B cell (primary cell): ENCODE data around the gene MAP2K5. TPM values are rescaled to one million over a fixed set of nuclear protein-coding genes. Genes with fewer than 3 reads are reported as not detected.

Source experiments
- ATAC-seq: fragments of 200-7000 bp; cut with Tn5 transposase; one replicate; pipeline ENCODE4 v1.10.0; 2021; ENCODE audit warnings: low read depth, mild to moderate bottlenecking, moderate number of reproducible peaks, moderate library complexity
- CTCF ChIA-PET: fragments of 350-600 bp; sonication (Branson Sonifier 250); formaldehyde crosslinking; loops from one replicate; lab custom pipeline; 2021; ENCODE audit warnings: antibody characterized with exemption, inconsistent platforms; lab: Charles Lee
- POLR2A ChIA-PET: fragments of 350-600 bp; sonication (Branson Sonifier 250); formaldehyde crosslinking; loops from one replicate; lab custom pipeline; 2021; ENCODE audit warnings: antibody characterized with exemption; lab: Charles Lee
- DNase-seq: peaks from one replicate; pipeline ENCODE4 v3.0.0; 2013
- H2AFZ ChIP-seq: 2 replicates; pipeline ENCODE4 v1.6.1; 2012; ENCODE audit warnings: mild to moderate bottlenecking, low read depth, low read length; ENCODE audit not compliant: insufficient read depth, poor library complexity, severe bottlenecking
- H3K27ac ChIP-seq, 2 donors: 1 replicate in 1 of 2; 2 replicates in 1 of 2; pipeline ENCODE4 v1.5.1; 2012 to 2013; ENCODE audit warnings: low read length in 2 of 2, mild to moderate bottlenecking in 2 of 2, moderate library complexity in 1 of 2
- H3K27me3 ChIP-seq, 4 experiments: fragments of 200-600 bp in 1 of 4; sonication (generic) in 1 of 4; replicated peaks in 1 of 4; 1 replicate in 2 of 4; 2 replicates in 2 of 4; pipeline versions ENCODE4 v1.6.1 to v1.7.0; 2013 to 2016; ENCODE audit warnings: low read length in 3 of 4, mild to moderate bottlenecking in 2 of 4, mixed read lengths in 1 of 4, moderate library complexity in 1 of 4; ENCODE audit not compliant: insufficient read depth in 4 of 4, control insufficient read depth in 3 of 4; ENCODE audit errors: control extremely low read depth in 1 of 4
- H3K36me3 ChIP-seq, 2 experiments: replicated peaks in 1 of 2; 1 replicate in 1 of 2; 2 replicates in 1 of 2; pipeline versions ENCODE4 v1.6.1 to v1.7.1; 2013; ENCODE audit warnings: low read length in 1 of 2; ENCODE audit not compliant: insufficient read depth in 2 of 2, control insufficient read depth in 1 of 2; ENCODE audit errors: control extremely low read depth in 1 of 2, extremely low read depth in 1 of 2
- H3K4me1 ChIP-seq, 2 donors: fragments of 200-600 bp in 1 of 2; sonication (generic) in 1 of 2; 1 replicate in 1 of 2; 2 replicates in 1 of 2; pipeline versions ENCODE4 v1.5.1 to v1.6.1; 2013 to 2017; ENCODE audit warnings: low read length in 2 of 2; ENCODE audit not compliant: control insufficient read depth in 2 of 2, insufficient read depth in 2 of 2
- H3K4me2 ChIP-seq: replicated peaks from 2 replicates; pipeline ENCODE3; 2012; ENCODE audit warnings: mild to moderate bottlenecking, low read depth, low read length; ENCODE audit not compliant: poor library complexity, severe bottlenecking
- H3K4me3 ChIP-seq, 5 experiments: fragments of 200-600 bp in 1 of 5; sonication (generic) in 1 of 5; 1 replicate in 3 of 5; 2 replicates in 2 of 5; pipeline versions ENCODE4 v1.5.1 to v1.7.0; 2011 to 2016; ENCODE audit warnings: low read length in 4 of 5, mild to moderate bottlenecking in 4 of 5, low read depth in 2 of 5, control low read depth in 1 of 5, moderate library complexity in 1 of 5; ENCODE audit not compliant: insufficient read depth in 1 of 5; ENCODE audit errors: control extremely low read depth in 1 of 5, extremely low read depth in 1 of 5
- H3K79me2 ChIP-seq: fragments of 200-600 bp; sonication (generic); one replicate; pipeline ENCODE4 v1.6.0; 2016; ENCODE audit warnings: low read length; ENCODE audit not compliant: control insufficient read depth, insufficient read depth
- H3K9ac ChIP-seq: fragments of 200-600 bp; sonication (generic); 2 replicates; pipeline ENCODE4 v1.6.1; 2017; ENCODE audit warnings: mild to moderate bottlenecking, low read length, moderate library complexity
- H3K9me3 ChIP-seq, 3 donors: one replicate each; pipeline versions ENCODE4 v1.6.1 to v1.7.1; 2013; ENCODE audit warnings: low read length in 2 of 3; ENCODE audit not compliant: control insufficient read depth in 2 of 3, insufficient read depth in 1 of 3; ENCODE audit errors: control extremely low read depth in 1 of 3
- H4K20me1 ChIP-seq: 2 replicates; pipeline ENCODE4 v1.6.0; 2012; ENCODE audit warnings: mild to moderate bottlenecking, low read length; ENCODE audit not compliant: insufficient read depth, control insufficient read depth, poor library complexity, severe bottlenecking
- H3K27ac Mint-ChIP-seq: one replicate; pipeline ENCODE4 v1.8.0; 2021; ENCODE audit warnings: mixed read lengths
- H3K27me3 Mint-ChIP-seq: one replicate; pipeline ENCODE4 v1.8.0; 2021; ENCODE audit warnings: mixed read lengths
- H3K4me1 Mint-ChIP-seq: one replicate; pipeline ENCODE4 v1.8.0; 2021; ENCODE audit warnings: mixed read lengths
- H3K4me3 Mint-ChIP-seq: one replicate; pipeline ENCODE4 v1.8.0; 2021; ENCODE audit warnings: mixed read lengths
- H3K9me3 Mint-ChIP-seq: one replicate; pipeline ENCODE4 v1.8.0; 2022; ENCODE audit warnings: mixed read lengths; ENCODE audit not compliant: insufficient read depth
- CTCF ChIP-seq: fragments of 200-600 bp; IDR thresholded peaks from one replicate; pipeline ENCODE4 v1.8.0; 2022; ENCODE audit warnings: antibody characterized with exemption, mild to moderate bottlenecking
- EZH2 ChIP-seq: IDR thresholded peaks from 2 replicates; pipeline ENCODE4 v1.6.1; 2012; ENCODE audit warnings: borderline replicate concordance, low read depth, mild to moderate bottlenecking, moderate library complexity, low read length; ENCODE audit not compliant: insufficient read depth, poor library complexity, severe bottlenecking
- WGBS: methylation state at CpG from one replicate; pipeline ENCODE4 v1.1.5; 2013; ENCODE audit warnings: missing lambda C conversion rate; ENCODE audit not compliant: insufficient coverage; 5-methylcytosine and 5-hydroxymethylcytosine counted together
- intact Hi-C: fragments of 100-400 bp; cut with micrococcal nuclease; formaldehyde crosslinking; loops from one replicate; pipeline ENCODE4 v1.10.0; 2022
- polyA plus RNA-seq: library from polyadenylated mRNA; depleted of rRNA; stranded (reverse); fragments of >200 nt; gene quantifications from 2 replicates; pipeline ENCODE4 v1.2.3, GENCODE V29; 2012
- total RNA-seq, 2 donors: library from RNA; stranded (reverse); fragments of 120-200 nt in 1 of 2; gene quantifications; 1 replicate in 1 of 2; 2 replicates in 1 of 2; pipeline versions ENCODE4 v1.2.3 to v1.2.4, GENCODE V29; 2013 to 2022

The MAP2K5 gene
- total and polyA plus RNA-seq, 2 donors (not counting 1 experiment from before 2014, with no cell fraction given) = 11.1 to 40.0 TPM

- Histone ChIP-seq H4K20me1 (no peaks in the 10 kb centered on the region), H3K4me1 (peaks cover 11 to 13% of the 10 kb centered on the region in 2 donors), H3K4me3 (no peak overlapping the region), H3K79me2 (no peaks in the 10 kb centered on the region), H3K9ac (no peak overlapping the region), H3K36me3 (peaks cover 0 to 5% of the 10 kb centered on the region in 2 experiments), H2AFZ (no peak overlapping the region), H3K27me3 (peaks cover 0 to 2% (median 0%) of the 10 kb centered on the region in 4 experiments), H3K9me3 (no peaks in the 10 kb centered on the region), H3K4me2 (no peak overlapping the region), H3K27ac (no peak overlapping the region)
- Mint-ChIP-seq H3K9me3 (no peaks in the 10 kb centered on the region), H3K27me3 (no peaks in the 10 kb centered on the region), H3K27ac (no peak overlapping the region), H3K4me1 (peaks cover 7% of the 10 kb centered on the region), H3K4me3 (no peak overlapping the region)
- TF ChIP-seq EZH2 = no peak
- TF ChIP-seq CTCF = no peak
- no peak for ATAC-seq
- WGBS = 87% methylated on average over 12 of the region's 16 CpGs
- DNase-seq = no peak
- CTCF ChIA-PET = no interaction called here
- POLR2A ChIA-PET = no interaction called here
- intact Hi-C loops = no loop called here
Observed at GRCh38 chr15:67805666-67806516, 263.4 kb downstream of the MAP2K5 start.

GRCh38 chr15:67806536-67806935, 264.0 kb downstream of the MAP2K5 start:
- H2AFZ ChIP-seq = no peak overlapping the region
- H3K4me1 ChIP-seq = peaks cover 11 to 13% of the 10 kb centered on the region in 2 donors
- no peaks in the 10 kb centered on the region for H3K9me3 ChIP-seq
- ATAC-seq (no peak), DNase-seq (no peak)
- no peak overlapping the region for H3K27ac ChIP-seq
- Mint-ChIP-seq H3K27me3 (no peaks in the 10 kb centered on the region), H3K9me3 (no peaks in the 10 kb centered on the region), H3K4me1 (peaks cover 6% of the 10 kb centered on the region), H3K27ac (no peak overlapping the region), H3K4me3 (no peak overlapping the region)
- peaks cover 0 to 4% (median 0%) of the 10 kb centered on the region in 4 experiments for H3K27me3 ChIP-seq
- H3K4me3 ChIP-seq = no peak overlapping the region
- WGBS = 98% methylated on average over 18 of the region's 18 CpGs
- POLR2A ChIA-PET = no interaction called here
- no peak overlapping the region for H3K9ac ChIP-seq
- intact Hi-C loops = no loop called here
- H3K79me2 ChIP-seq = no peaks in the 10 kb centered on the region
- peaks cover 0 to 5% of the 10 kb centered on the region in 2 experiments for H3K36me3 ChIP-seq
- no peak overlapping the region for H3K4me2 ChIP-seq
- TF ChIP-seq CTCF (no peak), EZH2 (no peak)
- no peaks in the 10 kb centered on the region for H4K20me1 ChIP-seq
- CTCF ChIA-PET = interaction anchor here (1.0 kb wide), 1 partner anchor 30 kb away, joined by 3 read pairs; no protein-coding TSS in a partner anchor
